ENCODE data around the gene PCMTD2.

DNA sequence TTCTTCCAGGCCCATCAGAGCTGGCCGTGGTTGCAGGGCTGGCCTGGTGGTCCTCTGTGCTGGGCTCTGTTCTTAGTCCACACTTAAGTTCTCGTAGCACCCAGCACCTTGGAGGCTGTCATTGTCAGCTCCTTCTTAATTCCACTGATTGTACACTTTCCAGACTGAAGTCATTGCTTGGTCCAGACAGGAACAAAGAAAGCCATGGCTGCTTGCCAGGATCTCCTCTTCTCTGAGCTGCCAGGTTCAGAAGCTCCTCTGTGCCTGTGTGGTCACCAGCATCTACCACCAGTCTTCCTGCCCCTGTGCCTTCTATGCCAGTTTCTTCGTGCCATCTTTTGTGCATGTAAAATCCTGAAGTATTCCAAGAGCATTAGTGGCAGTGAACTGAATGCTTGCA lies 39.5 kb upstream of the PCMTD2 start:
- no peak for TF ChIP-seq EZH2 (IDR thresholded peaks at IDR 0.05; ENCODE audit: borderline replicate concordance, low read depth, low read length, poor library complexity, severe bottlenecking)
- TF ChIP-seq, protein P1, sequence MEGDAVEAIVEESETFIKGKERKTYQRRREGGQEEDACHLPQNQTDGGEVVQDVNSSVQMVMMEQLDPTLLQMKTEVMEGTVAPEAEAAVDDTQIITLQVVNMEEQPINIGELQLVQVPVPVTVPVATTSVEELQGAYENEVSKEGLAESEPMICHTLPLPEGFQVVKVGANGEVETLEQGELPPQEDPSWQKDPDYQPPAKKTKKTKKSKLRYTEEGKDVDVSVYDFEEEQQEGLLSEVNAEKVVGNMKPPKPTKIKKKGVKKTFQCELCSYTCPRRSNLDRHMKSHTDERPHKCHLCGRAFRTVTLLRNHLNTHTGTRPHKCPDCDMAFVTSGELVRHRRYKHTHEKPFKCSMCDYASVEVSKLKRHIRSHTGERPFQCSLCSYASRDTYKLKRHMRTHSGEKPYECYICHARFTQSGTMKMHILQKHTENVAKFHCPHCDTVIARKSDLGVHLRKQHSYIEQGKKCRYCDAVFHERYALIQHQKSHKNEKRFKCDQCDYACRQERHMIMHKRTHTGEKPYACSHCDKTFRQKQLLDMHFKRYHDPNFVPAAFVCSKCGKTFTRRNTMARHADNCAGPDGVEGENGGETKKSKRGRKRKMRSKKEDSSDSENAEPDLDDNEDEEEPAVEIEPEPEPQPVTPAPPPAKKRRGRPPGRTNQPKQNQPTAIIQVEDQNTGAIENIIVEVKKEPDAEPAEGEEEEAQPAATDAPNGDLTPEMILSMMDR (conservative IDR thresholded peaks at IDR 0.05; ENCODE audit: low read depth, low read length), result no peak
